DND-41 (cell line): ENCODE measurements around the gene CPSF4L.
A peak's percentile ranks its signal among the peaks of the same experiment; 100 is the strongest.

Experiments
- ATAC-seq: fragments of 200-7000 bp; cut with Tn5 transposase; 3 replicates; pipeline ENCODE4 v1.9.1; 2021; ENCODE audit warnings: low read depth; ENCODE audit not compliant: insufficient read depth
- DNase-seq: peaks from one replicate; pipeline ENCODE4 v3.0.0-alpha.2; 2020
- H2AFZ ChIP-seq: 2 replicates; pipeline ENCODE4 v1.6.0; 2012; ENCODE audit warnings: low read depth, low read length
- H3K27ac ChIP-seq: 2 replicates; pipeline ENCODE4 v1.5.1; 2012; ENCODE audit warnings: low read length, inconsistent platforms
- H3K27me3 ChIP-seq: fragments of 200-600 bp; sonication (generic); 2 replicates; pipeline ENCODE4 v1.6.0; 2012; ENCODE audit warnings: low read length, mild to moderate bottlenecking, inconsistent platforms; ENCODE audit not compliant: insufficient read depth, poor library complexity
- H3K36me3 ChIP-seq: 2 replicates; pipeline ENCODE4 v1.5.1; 2012; ENCODE audit warnings: low read length, inconsistent platforms; ENCODE audit not compliant: insufficient read depth
- H3K4me1 ChIP-seq: 2 replicates; pipeline ENCODE4 v1.5.1; 2012; ENCODE audit warnings: mild to moderate bottlenecking, low read length; ENCODE audit not compliant: insufficient read depth
- H3K4me2 ChIP-seq: 2 replicates; pipeline ENCODE4 v1.6.0; 2012; ENCODE audit warnings: mild to moderate bottlenecking, moderate library complexity, low read length, inconsistent platforms; ENCODE audit not compliant: insufficient read depth
- H3K4me3 ChIP-seq, 2 experiments: fragments of 200-600 bp in 1 of 2; shearing (Covaris generic) in 1 of 2; 2 replicates each; pipeline ENCODE4 v1.5.1; 2012 to 2016; ENCODE audit warnings: inconsistent platforms in 2 of 2, low read length in 2 of 2, mild to moderate bottlenecking in 2 of 2, low read depth in 1 of 2, moderate library complexity in 1 of 2
- H3K79me2 ChIP-seq: 2 replicates; pipeline ENCODE4 v1.6.0; 2012; ENCODE audit warnings: low read length, inconsistent platforms; ENCODE audit not compliant: insufficient read depth
- H3K9ac ChIP-seq: 2 replicates; pipeline ENCODE4 v1.6.0; 2012; ENCODE audit warnings: low read depth, mild to moderate bottlenecking, inconsistent platforms, low read length, moderate library complexity
- H3K9me3 ChIP-seq: 2 replicates; pipeline ENCODE4 v1.5.1; 2012; ENCODE audit warnings: low read length, moderate library complexity, mild to moderate bottlenecking, inconsistent platforms; ENCODE audit not compliant: insufficient read depth, severe bottlenecking
- H4K20me1 ChIP-seq: 2 replicates; pipeline ENCODE4 v1.6.0; 2012; ENCODE audit warnings: low read length; ENCODE audit not compliant: insufficient read depth
- EZH2 ChIP-seq: IDR thresholded peaks from 3 replicates; pipeline ENCODE4 v1.6.1; 2012; ENCODE audit warnings: borderline replicate concordance, low read depth, mild to moderate bottlenecking, moderate library complexity, low read length, inconsistent platforms; ENCODE audit not compliant: severe bottlenecking
- TF ChIP-seq, protein P1 (sequence below): IDR thresholded peaks from 2 replicates; pipeline ENCODE4 v1.5.1; 2012; ENCODE audit warnings: borderline replicate concordance, low read length, moderate library complexity, mild to moderate bottlenecking; ENCODE audit not compliant: poor library complexity, severe bottlenecking; ENCODE audit errors: extremely low read depth

The CPSF4L gene

DNA sequence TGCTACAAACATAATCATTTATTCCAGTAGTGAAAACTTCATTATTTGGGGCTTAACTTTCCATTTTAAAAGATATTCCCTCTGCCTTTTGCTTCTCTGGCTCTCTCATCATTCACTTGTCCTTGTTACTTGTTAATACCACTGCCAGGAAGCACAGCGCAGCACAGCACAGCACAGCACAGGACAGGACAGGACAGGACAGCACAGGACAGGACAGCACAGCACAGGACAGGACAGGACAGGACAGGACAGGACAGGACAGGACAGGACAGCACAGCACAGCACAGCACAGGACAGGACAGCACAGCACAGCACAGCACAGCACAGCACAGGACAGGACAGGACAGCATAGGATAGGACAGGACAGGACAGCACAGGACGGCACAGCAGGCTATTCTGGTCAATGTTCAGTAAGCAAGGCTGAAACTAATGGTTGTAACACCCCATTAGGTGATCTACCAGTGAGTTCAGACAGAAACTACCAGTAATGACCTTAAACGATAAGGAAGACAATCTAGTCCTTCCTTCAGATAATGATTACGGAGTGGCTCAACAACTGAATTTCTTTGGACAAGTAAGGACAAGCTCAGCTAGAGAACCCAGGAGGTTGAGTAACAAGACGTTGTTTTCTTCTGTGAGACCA, 36.9 kb downstream of the CPSF4L start:
- Histone ChIP-seq H2AFZ (no peak overlapping the region), H3K27ac (peak overlapping the region; percentile 32; the same call in 1 of the 2 replicates), H3K36me3 (peaks cover 24% of the 10 kb centered on the region), H3K9ac (no peak overlapping the region), H3K4me1 (peaks cover 11% of the 10 kb centered on the region; the same call in 1 of the 2 replicates), H3K27me3 (no peaks in the 10 kb centered on the region), H3K4me3 (no peak overlapping the region), H3K4me2 (no peak overlapping the region), H3K79me2 (peaks cover 80% of the 10 kb centered on the region), H3K9me3 (no peaks in the 10 kb centered on the region), H4K20me1 (peaks cover 38% of the 10 kb centered on the region; the same call in 1 of the 2 replicates)
- TF ChIP-seq, protein P1, sequence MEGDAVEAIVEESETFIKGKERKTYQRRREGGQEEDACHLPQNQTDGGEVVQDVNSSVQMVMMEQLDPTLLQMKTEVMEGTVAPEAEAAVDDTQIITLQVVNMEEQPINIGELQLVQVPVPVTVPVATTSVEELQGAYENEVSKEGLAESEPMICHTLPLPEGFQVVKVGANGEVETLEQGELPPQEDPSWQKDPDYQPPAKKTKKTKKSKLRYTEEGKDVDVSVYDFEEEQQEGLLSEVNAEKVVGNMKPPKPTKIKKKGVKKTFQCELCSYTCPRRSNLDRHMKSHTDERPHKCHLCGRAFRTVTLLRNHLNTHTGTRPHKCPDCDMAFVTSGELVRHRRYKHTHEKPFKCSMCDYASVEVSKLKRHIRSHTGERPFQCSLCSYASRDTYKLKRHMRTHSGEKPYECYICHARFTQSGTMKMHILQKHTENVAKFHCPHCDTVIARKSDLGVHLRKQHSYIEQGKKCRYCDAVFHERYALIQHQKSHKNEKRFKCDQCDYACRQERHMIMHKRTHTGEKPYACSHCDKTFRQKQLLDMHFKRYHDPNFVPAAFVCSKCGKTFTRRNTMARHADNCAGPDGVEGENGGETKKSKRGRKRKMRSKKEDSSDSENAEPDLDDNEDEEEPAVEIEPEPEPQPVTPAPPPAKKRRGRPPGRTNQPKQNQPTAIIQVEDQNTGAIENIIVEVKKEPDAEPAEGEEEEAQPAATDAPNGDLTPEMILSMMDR = no peak
- TF ChIP-seq EZH2 = no peak
- no peak for ATAC-seq
- no peak for DNase-seq

DNA sequence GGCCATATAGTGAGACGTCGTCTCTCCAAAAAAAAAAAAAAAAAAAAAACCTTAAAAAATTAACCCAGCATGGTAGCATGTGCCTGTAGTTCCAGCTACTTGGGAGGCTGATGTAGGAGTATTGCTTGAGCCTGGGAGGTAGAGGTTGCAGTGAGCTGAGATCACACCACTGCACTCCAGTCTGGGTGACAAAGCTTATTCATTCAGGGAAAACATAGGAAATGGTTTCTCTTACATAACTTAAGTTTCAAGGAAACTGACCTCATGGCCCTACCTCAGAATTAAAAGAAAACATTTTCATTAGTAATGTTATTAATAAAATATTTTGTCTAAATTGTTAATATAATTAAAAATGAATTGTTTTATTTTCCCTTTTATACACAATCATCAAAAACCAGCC, 37.4 kb downstream of the CPSF4L start:
- H3K4me2 ChIP-seq = no peak overlapping the region
- H3K27me3 ChIP-seq = no peaks in the 10 kb centered on the region
- ATAC-seq (no peak), DNase-seq (no peak)
- H3K9ac ChIP-seq = no peak overlapping the region
- H3K79me2 ChIP-seq = peaks cover 78% of the 10 kb centered on the region
- H3K9me3 ChIP-seq = no peaks in the 10 kb centered on the region
- H3K27ac ChIP-seq = no peak overlapping the region
- H4K20me1 ChIP-seq = peaks cover 36% of the 10 kb centered on the region; the same call in 1 of the 2 replicates
- TF ChIP-seq, protein P1 = no peak
- no peak for TF ChIP-seq EZH2
- H3K4me3 ChIP-seq = no peak overlapping the region
- H2AFZ ChIP-seq = no peak overlapping the region
- peaks cover 24% of the 10 kb centered on the region for H3K36me3 ChIP-seq
- peaks cover 7% of the 10 kb centered on the region; the same call in 1 of the 2 replicates for H3K4me1 ChIP-seq

DNA sequence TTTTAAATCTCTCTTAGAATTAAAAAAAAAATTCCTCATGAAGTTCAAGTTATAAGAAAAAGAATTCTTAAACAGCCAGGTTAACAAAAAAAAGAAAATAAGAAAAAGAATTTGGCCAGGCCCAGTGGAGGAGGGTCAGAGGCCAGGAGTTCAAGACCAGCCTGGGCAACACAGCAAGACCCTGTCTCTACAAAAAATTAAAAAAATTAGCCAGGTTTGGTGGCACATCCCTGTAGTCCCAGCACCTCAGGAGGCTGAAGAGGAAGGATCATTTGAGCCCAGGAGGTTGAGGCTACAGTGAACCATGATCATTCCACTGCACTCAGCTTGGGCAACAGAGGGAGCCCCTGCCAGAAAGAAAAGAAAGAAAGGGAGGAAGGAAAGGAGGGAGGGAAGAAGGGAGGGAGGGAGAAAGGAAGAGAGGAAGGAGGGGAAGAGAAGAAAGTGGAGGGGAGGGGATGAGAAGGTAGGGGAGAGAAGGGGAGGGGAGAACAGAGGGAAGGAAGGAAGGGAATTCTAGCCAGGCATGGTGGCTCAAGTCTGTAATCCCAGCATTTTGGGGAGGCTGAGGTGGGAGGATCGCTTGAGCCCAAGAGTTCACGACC, 38.0 kb downstream of the CPSF4L start:
- H2AFZ ChIP-seq = no peak overlapping the region
- H4K20me1 ChIP-seq = peaks cover 30% of the 10 kb centered on the region; the same call in 1 of the 2 replicates
- H3K9ac ChIP-seq = no peak overlapping the region
- TF ChIP-seq, protein P1 = no peak
- no peak for TF ChIP-seq EZH2
- peaks cover 24% of the 10 kb centered on the region for H3K36me3 ChIP-seq
- no peaks in the 10 kb centered on the region for H3K9me3 ChIP-seq
- no peak overlapping the region for H3K27ac ChIP-seq
- DNase-seq (no peak), ATAC-seq (no peak)
- H3K4me1 ChIP-seq = peaks cover 2% of the 10 kb centered on the region; the same call in 1 of the 2 replicates
- H3K27me3 ChIP-seq = no peaks in the 10 kb centered on the region
- peaks cover 72% of the 10 kb centered on the region for H3K79me2 ChIP-seq
- no peak overlapping the region for H3K4me2 ChIP-seq
- no peak overlapping the region for H3K4me3 ChIP-seq
